Left forelimb (tissue), 1 donor: Measurements from ENCODE around the gene CHTF18.
"Not testable (repeated sequence)": the region's sequence is repeated elsewhere in the genome, so short reads cannot be mapped to it uniquely, and the experiment has no call there.

ENCODE experiments used
- DNase-seq: peaks from one replicate; pipeline ENCODE4 v3.0.0-alpha.2; 2018; ENCODE audit warnings: low spot score

CHTF18 gene

GRCh38 chr16:788399-789126 lies at the start of gene CHTF18:
Gene CHTF18 (plus strand): TSS chr16:788620. CDS start chr16:788685, 65 bp downstream.
- peak; percentile 97 for DNase-seq

GRCh38 chr16:739560-740458 lies 48.6 kb upstream of the CHTF18 start:
- no peak for DNase-seq

- no peak for DNase-seq
These were observed 48.0 kb upstream of the CHTF18 start for GRCh38 chr16:740459-740763.

GRCh38 chr16:740764-741505 lies 47.5 kb upstream of the CHTF18 start, which contains the start of gene CIAO3:
Gene CIAO3 (minus strand): TSS chr16:740997. CDS start chr16:740985, 12 bp downstream.
- DNase-seq = peak; percentile 93

DNA sequence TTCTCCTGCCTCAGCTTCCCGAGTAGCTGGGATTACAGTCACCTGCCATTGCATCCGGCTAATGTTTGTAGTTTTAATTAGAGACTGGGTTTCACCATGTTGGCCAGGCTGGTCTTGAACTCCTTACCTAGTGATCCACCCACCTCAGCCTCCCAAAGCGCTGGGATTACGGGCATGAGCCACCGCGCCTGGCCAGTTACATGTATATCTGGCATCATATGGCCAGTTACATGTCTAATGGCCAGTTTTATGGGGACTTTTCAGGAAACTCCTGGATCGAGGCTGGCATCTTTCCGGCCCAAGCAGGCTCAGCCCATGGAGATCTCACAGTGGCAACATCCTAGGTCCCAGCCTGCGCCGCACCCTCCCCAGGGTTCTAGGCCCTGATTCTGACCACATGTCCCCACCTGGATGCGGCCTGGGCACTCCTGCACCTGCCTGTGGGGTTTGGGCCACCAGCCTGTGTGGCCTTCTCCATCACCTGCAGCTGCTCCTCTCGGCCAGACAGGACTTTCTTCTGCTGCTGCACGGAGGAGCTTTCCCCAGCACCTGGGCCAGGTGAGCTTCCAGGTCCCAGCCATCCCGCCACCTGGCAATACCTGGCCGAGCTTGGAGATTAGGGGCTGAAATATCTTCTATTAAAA lies 46.3 kb upstream of the CHTF18 start:
- DNase-seq = no peak

DNA sequence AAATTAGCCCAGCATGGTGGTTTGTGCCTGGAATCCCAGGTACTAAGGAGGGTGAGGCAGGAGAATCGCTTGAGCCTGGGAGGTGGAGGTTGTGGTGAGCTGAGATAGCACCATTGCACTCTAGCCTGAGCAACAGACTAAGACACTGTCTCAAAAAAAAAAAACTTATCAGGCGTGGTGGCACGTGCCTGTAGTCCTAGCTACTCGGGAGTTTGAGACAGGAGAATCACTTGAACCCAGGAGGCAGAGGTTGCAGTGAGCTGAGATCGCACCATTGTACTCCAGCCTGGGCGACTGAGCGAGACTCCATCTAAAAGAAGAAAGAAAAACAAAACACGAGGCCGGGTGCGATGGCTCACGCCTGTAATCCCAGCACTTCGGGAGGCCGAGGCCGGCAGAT lies 45.5 kb upstream of the CHTF18 start:
- DNase-seq = not testable (repeated sequence)

DNA sequence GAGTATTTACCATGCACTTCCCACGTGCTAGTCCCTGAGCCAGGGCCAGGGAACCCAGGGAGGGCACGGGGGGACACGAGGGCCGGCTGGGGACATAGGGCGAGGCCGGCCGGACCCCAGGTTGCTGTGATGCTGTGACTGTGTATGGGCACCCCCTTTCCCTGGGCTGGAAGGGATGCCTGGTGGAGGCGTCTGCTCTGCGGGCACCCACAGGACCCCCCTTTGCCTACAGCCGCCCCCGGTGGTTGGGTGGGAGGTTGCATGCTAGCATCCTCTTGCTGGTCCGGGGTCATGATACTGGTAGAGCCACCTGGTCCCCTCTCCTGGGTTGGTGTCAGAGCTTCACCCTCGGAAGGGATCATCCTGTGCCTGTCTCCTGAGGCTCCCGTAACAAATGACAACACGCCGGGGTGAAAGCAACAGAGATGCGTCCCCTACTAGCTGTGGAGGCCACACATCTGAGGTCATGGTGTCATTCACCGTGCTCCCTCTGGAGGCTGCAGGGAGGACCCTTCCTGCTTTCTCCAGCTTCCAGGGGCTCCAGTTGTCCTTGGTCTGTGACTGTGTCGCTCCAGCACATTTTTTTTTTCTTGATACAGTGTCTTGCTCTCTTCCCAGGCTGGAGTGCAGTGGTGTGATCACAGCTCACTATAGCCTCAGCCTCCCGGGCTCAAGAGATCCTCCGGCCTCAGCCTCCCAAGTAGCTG lies 44.5 kb upstream of the CHTF18 start:
- no peak for DNase-seq

- no peak for DNase-seq
These were observed 42.7 kb upstream of the CHTF18 start for GRCh38 chr16:745739-746138.

GRCh38 chr16:746637-747036 lies 41.8 kb upstream of the CHTF18 start:
- no peak for DNase-seq

DNA sequence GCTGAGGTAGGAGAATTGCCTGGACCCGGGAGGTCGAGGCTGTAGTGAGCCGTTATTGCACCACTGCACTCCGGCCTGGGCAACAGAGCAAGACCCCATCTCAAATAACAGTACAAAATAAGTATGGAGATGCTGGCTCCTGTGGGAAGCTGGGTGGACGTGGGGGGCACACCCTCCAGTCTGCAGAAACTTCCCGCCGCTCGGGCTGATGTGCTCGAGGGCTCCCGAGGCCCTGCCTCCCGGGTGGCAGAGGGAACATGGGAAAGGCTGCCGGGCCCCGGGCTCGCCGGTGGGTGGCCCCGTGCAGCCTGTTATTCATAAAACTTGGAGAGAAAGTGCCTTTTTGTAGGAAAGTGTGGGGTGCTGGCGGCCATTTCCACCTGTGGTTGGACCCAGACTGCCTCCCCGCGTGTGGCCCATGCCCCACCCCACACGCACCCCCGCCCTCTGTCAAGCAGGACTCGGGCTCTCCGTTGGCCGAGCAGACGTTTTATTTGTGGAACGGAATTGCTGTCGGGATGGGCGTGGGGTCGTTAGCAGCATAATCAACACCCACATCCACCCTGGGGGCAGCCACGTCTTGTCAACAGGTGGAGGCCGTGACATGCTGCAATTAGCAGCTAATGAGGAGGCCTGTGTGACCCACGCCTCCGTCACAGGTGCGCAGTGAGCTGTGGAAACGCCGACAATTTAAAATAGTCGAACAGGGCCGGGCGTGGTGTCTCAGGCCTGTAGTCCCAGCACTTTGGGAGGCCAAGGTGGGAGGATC lies 40.3 kb upstream of the CHTF18 start:
- DNase-seq = no peak

DNA sequence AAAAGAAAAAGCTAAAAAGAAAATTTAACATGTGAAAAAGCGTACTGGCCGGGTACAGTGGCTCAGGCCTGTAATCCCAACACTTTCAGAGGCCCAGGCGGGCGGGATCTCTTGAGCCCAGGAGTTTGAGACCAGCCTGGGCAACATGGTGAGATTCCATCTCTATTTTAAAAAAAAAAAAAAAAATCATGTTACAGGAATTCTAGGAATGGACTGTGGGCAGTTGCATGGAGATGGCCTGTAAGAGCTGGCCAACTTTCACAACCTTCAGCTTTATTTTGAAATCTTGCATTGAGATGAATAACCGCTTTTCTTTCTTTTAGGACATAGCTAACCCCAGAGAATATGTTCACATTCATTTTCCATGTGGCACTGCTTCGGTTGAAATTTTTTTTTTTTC lies 39.4 kb upstream of the CHTF18 start:
- no peak for DNase-seq

GRCh38 chr16:750485-750884 lies 37.9 kb upstream of the CHTF18 start:
- no peak for DNase-seq

- no peak for DNase-seq
These were observed 37.0 kb upstream of the CHTF18 start for GRCh38 chr16:751152-752006.

DNA sequence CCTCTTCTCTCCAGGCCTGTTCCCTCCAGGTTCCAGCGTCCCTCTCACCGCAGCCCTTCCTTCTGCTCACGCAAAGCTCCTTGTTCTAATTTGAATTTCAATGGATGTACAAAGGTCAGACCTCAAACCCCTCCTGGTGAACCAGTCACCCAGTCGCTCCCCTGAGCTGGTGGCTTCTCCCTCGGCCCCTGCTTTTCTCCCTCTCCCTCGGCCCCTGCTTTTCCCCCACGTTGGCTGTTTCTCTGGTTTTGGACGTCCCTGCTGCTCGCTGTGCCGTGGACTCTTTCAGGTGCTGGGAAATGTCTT lies 36.5 kb upstream of the CHTF18 start:
- DNase-seq = no peak

GRCh38 chr16:754121-754607 lies 34.3 kb upstream of the CHTF18 start:
- DNase-seq = not testable (repeated sequence)

DNA sequence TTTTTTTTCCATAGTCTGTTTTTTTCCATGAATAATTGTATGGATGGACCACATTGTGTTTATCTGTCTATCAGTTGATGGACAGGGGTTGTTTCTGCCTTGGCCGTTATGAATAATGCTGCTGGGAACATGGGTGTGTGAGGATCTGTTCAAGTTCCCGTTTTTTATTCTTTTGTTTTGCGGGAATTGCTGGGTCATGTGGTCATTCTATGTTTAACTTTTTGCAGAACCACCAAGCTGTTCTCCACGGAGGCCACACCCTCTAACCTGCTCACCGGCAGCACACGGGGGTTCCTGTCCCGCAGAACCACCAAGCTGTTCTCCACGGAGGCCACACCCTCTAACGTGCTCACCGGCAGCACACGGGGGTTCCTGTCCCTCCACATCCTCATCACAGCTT lies 33.8 kb upstream of the CHTF18 start:
- no peak for DNase-seq

DNA sequence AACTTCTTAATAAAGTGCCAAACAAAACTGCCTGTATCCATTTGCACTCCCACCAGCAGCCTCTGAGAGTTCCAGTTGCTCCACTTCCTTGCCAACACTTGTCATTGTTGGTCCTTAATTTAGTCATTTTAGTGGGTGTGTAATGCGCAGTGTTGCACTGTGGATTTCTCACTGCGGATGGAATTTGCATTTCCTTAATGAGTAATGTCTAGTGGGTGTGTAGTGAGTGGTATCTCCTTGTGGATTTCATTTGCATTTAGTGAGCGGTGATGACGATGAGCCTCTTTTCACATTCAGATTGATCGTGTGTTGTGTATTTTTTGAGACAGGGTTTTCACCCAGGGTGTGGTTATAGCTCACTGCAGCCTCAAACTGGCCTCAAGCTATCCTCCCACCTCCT lies 32.0 kb upstream of the CHTF18 start:
- DNase-seq = no peak

GRCh38 chr16:759110-759910 lies 29.1 kb upstream of the CHTF18 start:
- no peak for DNase-seq

- DNase-seq = no peak
These were observed 28.4 kb upstream of the CHTF18 start for GRCh38 chr16:760065-760464.
